Amniotic epithelial cell (primary cell): ENCODE results near the gene AGFG1.
"Not testable (repeated sequence)": the region's sequence is repeated elsewhere in the genome, so short reads cannot be mapped to it uniquely, and the experiment has no call there.

ENCODE experiments used
- DNase-seq: peaks from one replicate; pipeline ENCODE4 v3.0.0-alpha.2; 2010; ENCODE audit warnings: low read depth

AGFG1 gene

GRCh38 chr2:227499627-227500300 is 27.8 kb downstream of the AGFG1 start:
- DNase-seq, result no peak

GRCh38 chr2:227500301-227500630 is 28.3 kb downstream of the AGFG1 start:
- DNase-seq, result no peak

GRCh38 chr2:227503433-227504406 is 31.8 kb downstream of the AGFG1 start:
- peak; percentile 40 for DNase-seq

GRCh38 chr2:227504700-227505099 is 32.7 kb downstream of the AGFG1 start:
- peak; percentile 64 for DNase-seq

- peak; percentile 34 for DNase-seq
Observed at GRCh38 chr2:227506456-227506855, 34.5 kb downstream of the AGFG1 start.

- no peak for DNase-seq
Observed at GRCh38 chr2:227507963-227508362, 36.0 kb downstream of the AGFG1 start.

GRCh38 chr2:227509076-227509475 is 37.1 kb downstream of the AGFG1 start:
- no peak for DNase-seq

- peak; percentile 37 for DNase-seq
Observed at GRCh38 chr2:227509824-227510619, 38.1 kb downstream of the AGFG1 start.

- DNase-seq, result no peak
Observed at GRCh38 chr2:227510620-227510958, 38.6 kb downstream of the AGFG1 start.

GRCh38 chr2:227511239-227511930 is 39.4 kb downstream of the AGFG1 start:
- peak; percentile 21 for DNase-seq

GRCh38 chr2:227511955-227512354 is 40.0 kb downstream of the AGFG1 start:
- no peak for DNase-seq

GRCh38 chr2:227513113-227513512 is 41.2 kb downstream of the AGFG1 start:
- DNase-seq, result peak; percentile 24

GRCh38 chr2:227515742-227516141 is 43.8 kb downstream of the AGFG1 start:
- no peak for DNase-seq

- peak; percentile 57 for DNase-seq
Observed at GRCh38 chr2:227517724-227518123, 45.8 kb downstream of the AGFG1 start.

- peak; percentile 66 for DNase-seq
Observed at GRCh38 chr2:227518278-227518865, 46.4 kb downstream of the AGFG1 start.

GRCh38 chr2:227521178-227521577 is 49.2 kb downstream of the AGFG1 start:
- not testable (repeated sequence) for DNase-seq

GRCh38 chr2:227524665-227525064 is 52.7 kb downstream of the AGFG1 start:
- DNase-seq, result no peak

- DNase-seq, result no peak
Observed at GRCh38 chr2:227527351-227527750, 55.4 kb downstream of the AGFG1 start.

GRCh38 chr2:227528803-227529202 is 56.8 kb downstream of the AGFG1 start:
- DNase-seq, result no peak

GRCh38 chr2:227529871-227530270 is 57.9 kb downstream of the AGFG1 start:
- no peak for DNase-seq

- DNase-seq, result no peak
Observed at GRCh38 chr2:227534714-227535113, 62.8 kb downstream of the AGFG1 start.

GRCh38 chr2:227536445-227536844 is 64.5 kb downstream of the AGFG1 start:
- no peak for DNase-seq
